Panc1 (cell line): ENCODE data around the gene PER3. TPM values are rescaled to one million over a fixed set of nuclear protein-coding genes. Genes with fewer than 3 reads are reported as not detected.

Experiments
- ATAC-seq: fragments of 200-7000 bp; cut with Tn5 transposase; 2 replicates; pipeline ENCODE4 v1.9.1; 2020; ENCODE audit warnings: mild to moderate bottlenecking, moderate library complexity
- BruUV-seq: library from RNA; stranded (reverse); fragments of 400-500 nt; replicated peaks from 2 replicates; lab custom pipeline; 2021; lab: Mats Ljungman, UMichigan
- CTCF ChIA-PET: fragments of 300-600 bp; sonication (Branson Sonifier 250); formaldehyde crosslinking; loops from one replicate; lab custom pipeline; 2022; ENCODE audit warnings: antibody characterized with exemption; lab: Charles Lee
- POLR2A ChIA-PET: fragments of 300-600 bp; sonication (Branson Sonifier 250); formaldehyde crosslinking; loops from one replicate; lab custom pipeline; 2022; ENCODE audit warnings: antibody characterized with exemption; lab: Charles Lee
- DNase-seq: peaks from one replicate; pipeline ENCODE4 v3.0.0-alpha.2; 2010; ENCODE audit warnings: low read depth, low spot score
- H3K27ac ChIP-seq: 2 replicates; pipeline ENCODE4 v1.5.1; 2011; ENCODE audit warnings: mild to moderate bottlenecking, low read length, inconsistent platforms
- H3K27me3 ChIP-seq: fragments of 200-500 bp; sonication (Bioruptor generic); 2 replicates; pipeline ENCODE4 v1.6.0; 2014; ENCODE audit warnings: low read length, inconsistent platforms; ENCODE audit not compliant: control insufficient read depth, insufficient read depth
- H3K36me3 ChIP-seq: fragments of 200-500 bp; sonication (Bioruptor generic); 2 replicates; pipeline ENCODE4 v1.5.1; 2014; ENCODE audit warnings: inconsistent platforms, mild to moderate bottlenecking, low read length, moderate library complexity; ENCODE audit not compliant: control insufficient read depth, insufficient read depth
- H3K4me1 ChIP-seq: 2 replicates; pipeline ENCODE4 v1.5.1; 2011; ENCODE audit warnings: inconsistent platforms, mild to moderate bottlenecking, low read length, moderate library complexity; ENCODE audit not compliant: control insufficient read depth, insufficient read depth
- H3K4me3 ChIP-seq, 2 experiments: 2 replicates each; pipeline ENCODE4 v1.5.1; 2011 to 2012; ENCODE audit warnings: low read depth in 2 of 2, low read length in 2 of 2, mild to moderate bottlenecking in 2 of 2, inconsistent platforms in 1 of 2, moderate library complexity in 1 of 2
- H3K9me3 ChIP-seq: fragments of 200-500 bp; sonication (Bioruptor generic); 2 replicates; pipeline ENCODE4 v1.5.1; 2014; ENCODE audit warnings: low read depth, mild to moderate bottlenecking, inconsistent platforms, low read length, moderate library complexity; ENCODE audit not compliant: control insufficient read depth, insufficient read depth
- POLR2AphosphoS5 ChIP-seq: IDR thresholded peaks from 2 replicates; pipeline ENCODE4 v1.6.1; 2012; ENCODE audit warnings: mild to moderate bottlenecking, low read depth, low read length, moderate library complexity
- REST ChIP-seq, 2 experiments: IDR thresholded peaks; 2 replicates each; pipeline ENCODE4 v1.6.1; 2011 to 2012; ENCODE audit warnings: low read depth in 2 of 2, control low read depth in 1 of 2, low read length in 1 of 2, mild to moderate bottlenecking in 1 of 2, moderate library complexity in 1 of 2; ENCODE audit not compliant: insufficient read depth in 1 of 2
- SIN3A ChIP-seq: IDR thresholded peaks from 2 replicates; pipeline ENCODE4 v1.6.1; 2012; ENCODE audit warnings: low read depth, mild to moderate bottlenecking, low read length, moderate library complexity, borderline replicate concordance; ENCODE audit not compliant: insufficient read depth
- TCF7L2 ChIP-seq: IDR thresholded peaks from 2 replicates; pipeline ENCODE4 v1.6.1; 2011; ENCODE audit warnings: mild to moderate bottlenecking, low read depth, low read length, inconsistent platforms
- in situ Hi-C: cut with HindIII; loops from 2 replicates; pipeline ENCODE4 v1.10.0; 2016; ENCODE audit warnings: low sequenced_read_pairs, low pct_unique_long_range_greater_than_20kb
- intact Hi-C: fragments of 100-400 bp; cut with micrococcal nuclease; formaldehyde crosslinking; loops from one replicate; pipeline ENCODE4 v1.10.0; 2022; ENCODE audit not compliant: unreplicated experiment
- total RNA-seq: library from RNA; stranded (reverse); gene quantifications from one replicate; pipeline ENCODE4 v1.2.1, GENCODE V29; 2021; ENCODE audit not compliant: unreplicated experiment
- TF ChIP-seq, protein P1 (sequence below): fragments of 450-650 bp; IDR thresholded peaks from 2 replicates; pipeline ENCODE4 v1.5.1; 2017; ENCODE audit warnings: mild to moderate bottlenecking

Gene PER3
- total RNA-seq, 1 experiment from 2014 or later: 17.0 TPM

- TF ChIP-seq POLR2AphosphoS5 (no peak), REST (IDR thresholded peaks at IDR 0.05; ENCODE audit: insufficient read depth in 1 of 2, low read depth in 2 of 2, low read length in 1 of 2) (no peak), TCF7L2 (no peak), SIN3A (no peak)
- TF ChIP-seq, protein P1, sequence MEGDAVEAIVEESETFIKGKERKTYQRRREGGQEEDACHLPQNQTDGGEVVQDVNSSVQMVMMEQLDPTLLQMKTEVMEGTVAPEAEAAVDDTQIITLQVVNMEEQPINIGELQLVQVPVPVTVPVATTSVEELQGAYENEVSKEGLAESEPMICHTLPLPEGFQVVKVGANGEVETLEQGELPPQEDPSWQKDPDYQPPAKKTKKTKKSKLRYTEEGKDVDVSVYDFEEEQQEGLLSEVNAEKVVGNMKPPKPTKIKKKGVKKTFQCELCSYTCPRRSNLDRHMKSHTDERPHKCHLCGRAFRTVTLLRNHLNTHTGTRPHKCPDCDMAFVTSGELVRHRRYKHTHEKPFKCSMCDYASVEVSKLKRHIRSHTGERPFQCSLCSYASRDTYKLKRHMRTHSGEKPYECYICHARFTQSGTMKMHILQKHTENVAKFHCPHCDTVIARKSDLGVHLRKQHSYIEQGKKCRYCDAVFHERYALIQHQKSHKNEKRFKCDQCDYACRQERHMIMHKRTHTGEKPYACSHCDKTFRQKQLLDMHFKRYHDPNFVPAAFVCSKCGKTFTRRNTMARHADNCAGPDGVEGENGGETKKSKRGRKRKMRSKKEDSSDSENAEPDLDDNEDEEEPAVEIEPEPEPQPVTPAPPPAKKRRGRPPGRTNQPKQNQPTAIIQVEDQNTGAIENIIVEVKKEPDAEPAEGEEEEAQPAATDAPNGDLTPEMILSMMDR: no peak
- H3K4me3 ChIP-seq: no peak overlapping the region
- CTCF ChIA-PET: no interaction called here
- intact Hi-C loops (no loop called here), in situ Hi-C loops (no loop called here)
- no peaks in the 10 kb centered on the region for H3K9me3 ChIP-seq
- H3K4me1 ChIP-seq: no peaks in the 10 kb centered on the region
- POLR2A ChIA-PET: interaction anchor here (0.5 to 0.6 kb wide), 2 partner anchors 55 to 554 kb away, joined by 4 to 5 read pairs; no protein-coding TSS in a partner anchor
- H3K27me3 ChIP-seq: no peaks in the 10 kb centered on the region
- no peaks in the 10 kb centered on the region for H3K36me3 ChIP-seq
- no peak for ATAC-seq
- H3K27ac ChIP-seq: no peak overlapping the region
- no peak for DNase-seq
- no TSS peak for BruUV-seq
Measured at GRCh38 chr1:7888248-7889081, 104.4 kb downstream of the PER3 start.

DNA sequence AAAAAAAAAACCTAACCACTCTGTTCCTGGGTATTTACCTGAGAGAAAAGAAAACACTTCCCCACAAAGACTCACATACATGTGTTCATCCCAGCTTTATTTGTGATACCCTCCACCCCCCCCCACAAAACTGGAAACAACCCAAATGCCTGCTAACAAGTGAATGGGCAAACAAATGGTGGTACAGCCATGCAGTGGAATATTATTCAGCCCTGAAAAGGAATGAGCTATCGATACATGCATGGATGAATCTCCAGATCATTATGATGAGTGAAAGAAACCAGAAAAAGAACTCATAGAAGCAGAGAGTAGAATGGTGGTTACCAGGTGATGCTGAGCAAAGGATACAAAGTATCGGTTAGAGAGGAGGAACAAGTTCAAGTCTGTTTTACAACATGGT lies 106.8 kb downstream of the PER3 start:
- TF ChIP-seq REST (IDR thresholded peaks at IDR 0.05; ENCODE audit: insufficient read depth in 1 of 2, low read depth in 2 of 2, low read length in 1 of 2) (no peak), POLR2AphosphoS5 (no peak), TCF7L2 (no peak), SIN3A (no peak)
- TF ChIP-seq, protein P1: no peak
- DNase-seq: no peak
- Histone ChIP-seq H3K9me3 (no peaks in the 10 kb centered on the region), H3K4me3 (no peak overlapping the region), H3K4me1 (no peaks in the 10 kb centered on the region), H3K36me3 (no peaks in the 10 kb centered on the region), H3K27me3 (no peaks in the 10 kb centered on the region), H3K27ac (no peak overlapping the region)
- CTCF ChIA-PET: interaction anchor here (0.7 kb wide), 1 partner anchor 39 kb away, joined by 6 read pairs; no protein-coding TSS in a partner anchor
- intact Hi-C loops: no loop called here
- in situ Hi-C loops: no loop called here
- POLR2A ChIA-PET: interaction anchor here (0.6 kb wide), 1 partner anchor 453 kb away, joined by 17 read pairs; no protein-coding TSS in a partner anchor
- no TSS peak for BruUV-seq
- no peak for ATAC-seq
